ENCODE measurements around the gene CACNA2D4. TPM values are rescaled to one million over a fixed set of nuclear protein-coding genes. Genes with fewer than 3 reads are reported as not detected.

Gene CACNA2D4
- polyA plus RNA-seq, 1 experiment: 0.22 TPM

GRCh38 chr12:1924996-1925683 is 6.7 kb upstream of the CACNA2D4 start:
- Histone ChIP-seq H3K27me3 (ENCODE audit: control insufficient read depth, insufficient read depth, low read length) (peaks cover 61% of the 10 kb centered on the region), H3K4me3 (ENCODE audit: low read depth, low read length) (no peak overlapping the region), H3K9me3 (ENCODE audit: control insufficient read depth, insufficient read depth, low read length) (no peaks in the 10 kb centered on the region; the same call in 1 of the 2 replicates), H3K27ac (ENCODE audit: low read depth, low read length) (no peak overlapping the region)
- ChIA-PET CTCF (interaction anchor here (1.4 kb wide), 1 partner anchor 15 kb away, joined by 3 read pairs; no protein-coding TSS in a partner anchor), POLR2A (no interaction called here)
- TF ChIP-seq, protein P1, sequence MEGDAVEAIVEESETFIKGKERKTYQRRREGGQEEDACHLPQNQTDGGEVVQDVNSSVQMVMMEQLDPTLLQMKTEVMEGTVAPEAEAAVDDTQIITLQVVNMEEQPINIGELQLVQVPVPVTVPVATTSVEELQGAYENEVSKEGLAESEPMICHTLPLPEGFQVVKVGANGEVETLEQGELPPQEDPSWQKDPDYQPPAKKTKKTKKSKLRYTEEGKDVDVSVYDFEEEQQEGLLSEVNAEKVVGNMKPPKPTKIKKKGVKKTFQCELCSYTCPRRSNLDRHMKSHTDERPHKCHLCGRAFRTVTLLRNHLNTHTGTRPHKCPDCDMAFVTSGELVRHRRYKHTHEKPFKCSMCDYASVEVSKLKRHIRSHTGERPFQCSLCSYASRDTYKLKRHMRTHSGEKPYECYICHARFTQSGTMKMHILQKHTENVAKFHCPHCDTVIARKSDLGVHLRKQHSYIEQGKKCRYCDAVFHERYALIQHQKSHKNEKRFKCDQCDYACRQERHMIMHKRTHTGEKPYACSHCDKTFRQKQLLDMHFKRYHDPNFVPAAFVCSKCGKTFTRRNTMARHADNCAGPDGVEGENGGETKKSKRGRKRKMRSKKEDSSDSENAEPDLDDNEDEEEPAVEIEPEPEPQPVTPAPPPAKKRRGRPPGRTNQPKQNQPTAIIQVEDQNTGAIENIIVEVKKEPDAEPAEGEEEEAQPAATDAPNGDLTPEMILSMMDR (IDR thresholded peaks at IDR 0.05; ENCODE audit: low read depth, low read length): no peak
- DNase-seq (ENCODE audit: low read depth, low spot score): no peak

GRCh38 chr12:1922985-1923384 is 4.5 kb upstream of the CACNA2D4 start:
- no peak for DNase-seq (ENCODE audit: low read depth, low spot score)
- ChIA-PET CTCF (no interaction called here), POLR2A (no interaction called here)
- TF ChIP-seq, protein P1 (IDR thresholded peaks at IDR 0.05; ENCODE audit: low read depth, low read length): no peak
- H3K27me3 ChIP-seq (ENCODE audit: control insufficient read depth, insufficient read depth, low read length): peaks cover 60% of the 10 kb centered on the region
- no peak overlapping the region for H3K27ac ChIP-seq (ENCODE audit: low read depth, low read length)
- no peaks in the 10 kb centered on the region; the same call in 1 of the 2 replicates for H3K9me3 ChIP-seq (ENCODE audit: control insufficient read depth, insufficient read depth, low read length)
- no peak overlapping the region for H3K4me3 ChIP-seq (ENCODE audit: low read depth, low read length)

GRCh38 chr12:1922075-1922709 is 3.7 kb upstream of the CACNA2D4 start:
- CTCF ChIA-PET: no interaction called here
- Histone ChIP-seq H3K27ac (ENCODE audit: low read depth, low read length) (no peak overlapping the region), H3K9me3 (ENCODE audit: control insufficient read depth, insufficient read depth, low read length) (no peaks in the 10 kb centered on the region; the same call in 1 of the 2 replicates), H3K4me3 (ENCODE audit: low read depth, low read length) (no peak overlapping the region), H3K27me3 (ENCODE audit: control insufficient read depth, insufficient read depth, low read length) (peaks cover 62% of the 10 kb centered on the region)
- POLR2A ChIA-PET: no interaction called here
- no peak for DNase-seq (ENCODE audit: low read depth, low spot score)
- TF ChIP-seq, protein P1 (IDR thresholded peaks at IDR 0.05; ENCODE audit: low read depth, low read length): no peak

DNA sequence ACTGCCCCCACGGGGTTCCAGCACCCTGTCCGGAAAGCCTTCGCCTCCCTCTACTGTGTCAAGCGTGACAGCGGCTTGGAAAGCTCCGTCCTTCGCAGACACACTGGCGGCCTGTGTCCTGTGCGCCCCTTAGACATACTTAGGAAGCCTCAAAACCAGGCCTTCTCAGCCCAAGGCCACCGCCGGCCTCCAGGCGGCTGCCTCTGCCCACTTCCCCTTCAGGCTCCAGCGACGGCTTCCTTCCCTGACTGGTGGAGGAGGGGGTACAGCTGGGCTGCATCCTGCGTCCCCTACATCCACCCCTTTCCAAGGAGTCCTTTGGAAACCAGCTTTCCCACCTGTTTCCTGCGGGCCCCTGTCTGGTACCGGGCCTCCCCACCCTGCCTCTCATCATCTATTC is 2.5 kb upstream of the CACNA2D4 start:
- Histone ChIP-seq H3K27me3 (ENCODE audit: control insufficient read depth, insufficient read depth, low read length) (peaks cover 62% of the 10 kb centered on the region), H3K9me3 (ENCODE audit: control insufficient read depth, insufficient read depth, low read length) (no peaks in the 10 kb centered on the region; the same call in 1 of the 2 replicates), H3K27ac (ENCODE audit: low read depth, low read length) (no peak overlapping the region), H3K4me3 (ENCODE audit: low read depth, low read length) (no peak overlapping the region)
- ChIA-PET CTCF (interaction anchor here (0.8 kb wide), 1 partner anchor 19 kb away, joined by 5 read pairs; no protein-coding TSS in a partner anchor), POLR2A (no interaction called here)
- TF ChIP-seq, protein P1 (IDR thresholded peaks at IDR 0.05; ENCODE audit: low read depth, low read length): no peak
- DNase-seq (ENCODE audit: low read depth, low spot score): no peak

DNA sequence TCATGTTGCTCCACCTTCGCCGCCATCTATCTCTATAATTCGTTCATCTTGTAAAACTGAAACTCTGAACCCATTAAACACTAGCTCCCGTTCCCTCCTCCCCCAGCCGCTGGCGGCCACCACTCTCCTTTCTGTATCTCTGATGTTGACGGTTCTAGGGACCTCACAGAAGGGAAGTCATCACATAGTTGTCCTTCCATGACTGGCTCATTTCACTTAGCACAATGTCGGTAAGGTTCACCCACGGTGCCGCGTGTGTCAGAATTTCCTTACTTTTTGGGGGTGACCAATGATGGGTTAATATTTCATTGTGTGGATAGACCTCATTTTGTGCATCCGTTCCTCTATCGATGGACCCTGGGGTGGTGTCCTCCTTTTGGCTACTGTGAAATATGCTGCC is 2.0 kb upstream of the CACNA2D4 start:
- H3K4me3 ChIP-seq (ENCODE audit: low read depth, low read length): no peak overlapping the region
- H3K9me3 ChIP-seq (ENCODE audit: control insufficient read depth, insufficient read depth, low read length): no peaks in the 10 kb centered on the region; the same call in 1 of the 2 replicates
- no peak overlapping the region for H3K27ac ChIP-seq (ENCODE audit: low read depth, low read length)
- TF ChIP-seq, protein P1 (IDR thresholded peaks at IDR 0.05; ENCODE audit: low read depth, low read length): no peak
- DNase-seq (ENCODE audit: low read depth, low spot score): no peak
- ChIA-PET CTCF (no interaction called here), POLR2A (no interaction called here)
- peaks cover 64% of the 10 kb centered on the region for H3K27me3 ChIP-seq (ENCODE audit: control insufficient read depth, insufficient read depth, low read length)

Measured in AG04450 (cell line).